Endodermal cell (in vitro differentiated cells): ENCODE data around the gene KRTAP5-9. TPM values are rescaled to one million over a fixed set of nuclear protein-coding genes. Genes with fewer than 3 reads are reported as not detected.
"Not testable (repeated sequence)": the region's sequence is repeated elsewhere in the genome, so short reads cannot be mapped to it uniquely, and the experiment has no call there.

ENCODE experiments used
- DNase-seq: peaks from one replicate; pipeline ENCODE4 v3.0.0-alpha.2; 2017
- H3K27ac ChIP-seq: 2 replicates; pipeline ENCODE4 v1.5.1; 2013; ENCODE audit warnings: mild to moderate bottlenecking, low read depth, low read length, moderate library complexity
- H3K27me3 ChIP-seq: 2 replicates; pipeline ENCODE4 v1.6.1; 2013; ENCODE audit warnings: mild to moderate bottlenecking, low read length, moderate library complexity; ENCODE audit not compliant: insufficient read depth, control insufficient read depth, poor library complexity, severe bottlenecking
- H3K36me3 ChIP-seq: 2 replicates; pipeline ENCODE4 v1.7.0; 2013; ENCODE audit warnings: mild to moderate bottlenecking, low read length, moderate library complexity; ENCODE audit not compliant: control insufficient read depth, insufficient read depth
- H3K4me1 ChIP-seq: one replicate; pipeline ENCODE4 v1.7.0; 2013; ENCODE audit warnings: low read length; ENCODE audit not compliant: control insufficient read depth, insufficient read depth
- H3K4me3 ChIP-seq: 2 replicates; pipeline ENCODE4 v1.5.1; 2013; ENCODE audit warnings: mild to moderate bottlenecking, low read length, moderate library complexity
- H3K9ac ChIP-seq: 2 replicates; pipeline ENCODE4 v1.6.1; 2013; ENCODE audit warnings: mild to moderate bottlenecking, low read length, moderate library complexity; ENCODE audit not compliant: poor library complexity, severe bottlenecking; ENCODE audit errors: extremely low read depth
- H3K9me3 ChIP-seq: 2 replicates; pipeline ENCODE4 v1.6.1; 2013; ENCODE audit warnings: mild to moderate bottlenecking, low read length, moderate library complexity; ENCODE audit not compliant: control insufficient read depth
- H3K27ac Mint-ChIP-seq: 2 replicates; pipeline ENCODE4 v1.8.0; 2020; ENCODE audit warnings: mixed read lengths
- H3K27me3 Mint-ChIP-seq: 2 replicates; pipeline ENCODE4 v1.8.0; 2021; ENCODE audit warnings: mild to moderate bottlenecking, mixed read lengths; ENCODE audit not compliant: insufficient read depth
- H3K36me3 Mint-ChIP-seq: 2 replicates; pipeline ENCODE4 v1.8.0; 2020; ENCODE audit warnings: low read depth, mixed read lengths
- H3K4me1 Mint-ChIP-seq: 2 replicates; pipeline ENCODE4 v1.8.0; 2020; ENCODE audit warnings: mixed read lengths
- H3K4me3 Mint-ChIP-seq: 2 replicates; pipeline ENCODE4 v1.8.0; 2020; ENCODE audit warnings: mild to moderate bottlenecking, moderate library complexity, mixed read lengths
- H3K9me3 Mint-ChIP-seq: 2 replicates; pipeline ENCODE4 v1.8.0; 2020; ENCODE audit warnings: mild to moderate bottlenecking, mixed read lengths
- CTCF ChIP-seq: fragments of 200-600 bp; sonication (generic); conservative IDR thresholded peaks from 2 replicates; pipeline ENCODE4 v1.5.0; 2021; ENCODE audit warnings: antibody characterized with exemption, mild to moderate bottlenecking
- WGBS, 2 experiments: methylation state at CpG; one replicate each; pipeline versions ENCODE4 v1.1.5 to v1.1.7; 2013; ENCODE audit warnings: missing lambda C conversion rate in 2 of 2, mixed read lengths in 1 of 2; ENCODE audit not compliant: insufficient coverage in 1 of 2, insufficient read length in 1 of 2; 5-methylcytosine and 5-hydroxymethylcytosine counted together
- total RNA-seq, 2 donors: library from RNA; stranded (reverse); fragmentation: NEBNext Ultra II Directional in 1 of 2; extraction: Animal tissue kit (Norgen Biotek cat#: 25700) in 1 of 2; gene quantifications; 2 replicates in 1 of 2; 3 replicates in 1 of 2; pipeline ENCODE4 v1.2.1, GENCODE V29; 2021

KRTAP5-9 gene
- total RNA-seq, 2 donors from 2014 or later, result 0.31 TPM; not detected in 1

GRCh38 chr11:71519546-71519945, 28.7 kb upstream of the KRTAP5-9 start:
- WGBS, 2 experiments, result 91 to 92% methylated on average over 7 to 10 of the region's 10 CpGs
- no peaks in the 10 kb centered on the region for H3K36me3 Mint-ChIP-seq
- no peak for TF ChIP-seq CTCF
- no peak overlapping the region for H3K4me3 ChIP-seq
- H3K9ac ChIP-seq, result no peak overlapping the region
- no peaks in the 10 kb centered on the region for H3K27me3 Mint-ChIP-seq
- H3K27ac ChIP-seq, result no peak overlapping the region
- no peaks in the 10 kb centered on the region for H3K9me3 ChIP-seq
- no peak for DNase-seq
- H3K4me1 ChIP-seq, result no peaks in the 10 kb centered on the region
- no peaks in the 10 kb centered on the region for H3K27me3 ChIP-seq
- no peak overlapping the region for H3K4me3 Mint-ChIP-seq
- no peaks in the 10 kb centered on the region for H3K4me1 Mint-ChIP-seq
- no peak overlapping the region for H3K27ac Mint-ChIP-seq
- no peaks in the 10 kb centered on the region for H3K36me3 ChIP-seq
- peaks cover 4% of the 10 kb centered on the region for H3K9me3 Mint-ChIP-seq

DNA sequence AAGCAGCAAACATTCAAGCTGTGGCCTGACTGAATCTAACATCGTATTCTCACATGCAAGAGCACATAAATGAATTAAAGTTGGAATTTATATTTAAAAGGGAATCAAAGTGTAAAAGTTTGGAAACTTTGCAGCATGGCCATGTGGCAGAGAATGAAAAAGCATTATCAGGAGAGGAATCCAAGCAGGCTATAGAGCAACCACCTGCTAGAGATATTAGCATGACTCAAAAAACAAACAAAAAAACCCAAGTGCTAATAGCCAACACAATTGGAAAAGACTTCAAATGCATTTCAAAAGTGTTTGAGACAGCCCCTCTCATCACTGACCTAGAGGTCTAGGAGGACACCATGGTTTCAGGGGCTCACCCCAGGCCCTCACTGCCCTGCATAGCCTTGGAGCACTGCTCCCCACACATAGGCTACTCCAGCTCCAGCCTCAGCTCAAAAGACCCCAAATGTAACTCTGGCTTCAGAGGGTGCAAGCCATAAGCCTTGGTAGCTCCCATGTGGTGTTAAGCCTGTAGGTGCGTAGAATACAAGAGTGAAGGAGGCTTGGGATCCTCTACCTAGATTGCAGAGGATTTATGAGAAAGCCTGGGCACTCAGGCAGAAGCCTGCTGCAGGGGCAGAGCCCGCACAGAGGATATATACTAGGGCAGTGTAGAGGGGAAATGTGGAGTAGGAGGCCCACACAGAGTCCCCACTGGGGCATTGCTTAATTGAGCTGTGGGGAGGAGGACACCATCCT, 22.9 kb upstream of the KRTAP5-9 start:
- H3K9me3 Mint-ChIP-seq, result no peaks in the 10 kb centered on the region
- H3K4me1 ChIP-seq, result no peaks in the 10 kb centered on the region
- no peaks in the 10 kb centered on the region for H3K27me3 ChIP-seq
- H3K27me3 Mint-ChIP-seq, result no peaks in the 10 kb centered on the region
- H3K4me3 Mint-ChIP-seq, result no peak overlapping the region
- H3K27ac Mint-ChIP-seq, result no peak overlapping the region
- no peak overlapping the region for H3K4me3 ChIP-seq
- no peaks in the 10 kb centered on the region for H3K9me3 ChIP-seq
- WGBS, 2 experiments, result 44 to 63% methylated on average over 2 to 3 of the region's 3 CpGs
- no peak for TF ChIP-seq CTCF
- no peak overlapping the region for H3K27ac ChIP-seq
- H3K36me3 ChIP-seq, result no peaks in the 10 kb centered on the region
- H3K9ac ChIP-seq, result no peak overlapping the region
- no peak for DNase-seq
- peaks cover 10% of the 10 kb centered on the region for H3K4me1 Mint-ChIP-seq
- H3K36me3 Mint-ChIP-seq, result no peaks in the 10 kb centered on the region

GRCh38 chr11:71525938-71526495, 22.2 kb upstream of the KRTAP5-9 start:
- H3K27ac ChIP-seq, result no peak overlapping the region
- Mint-ChIP-seq H3K4me3 (no peak overlapping the region), H3K27ac (no peak overlapping the region), H3K36me3 (no peaks in the 10 kb centered on the region), H3K9me3 (no peaks in the 10 kb centered on the region), H3K4me1 (peaks cover 10% of the 10 kb centered on the region), H3K27me3 (no peaks in the 10 kb centered on the region)
- H3K9ac ChIP-seq, result no peak overlapping the region
- H3K4me1 ChIP-seq, result no peaks in the 10 kb centered on the region
- no peaks in the 10 kb centered on the region for H3K9me3 ChIP-seq
- DNase-seq, result no peak
- no peak for TF ChIP-seq CTCF
- no peak overlapping the region for H3K4me3 ChIP-seq
- H3K27me3 ChIP-seq, result no peaks in the 10 kb centered on the region
- H3K36me3 ChIP-seq, result no peaks in the 10 kb centered on the region
- 88 to 100% methylated on average over 1 to 2 of the region's 2 CpGs for WGBS, 2 experiments

DNA sequence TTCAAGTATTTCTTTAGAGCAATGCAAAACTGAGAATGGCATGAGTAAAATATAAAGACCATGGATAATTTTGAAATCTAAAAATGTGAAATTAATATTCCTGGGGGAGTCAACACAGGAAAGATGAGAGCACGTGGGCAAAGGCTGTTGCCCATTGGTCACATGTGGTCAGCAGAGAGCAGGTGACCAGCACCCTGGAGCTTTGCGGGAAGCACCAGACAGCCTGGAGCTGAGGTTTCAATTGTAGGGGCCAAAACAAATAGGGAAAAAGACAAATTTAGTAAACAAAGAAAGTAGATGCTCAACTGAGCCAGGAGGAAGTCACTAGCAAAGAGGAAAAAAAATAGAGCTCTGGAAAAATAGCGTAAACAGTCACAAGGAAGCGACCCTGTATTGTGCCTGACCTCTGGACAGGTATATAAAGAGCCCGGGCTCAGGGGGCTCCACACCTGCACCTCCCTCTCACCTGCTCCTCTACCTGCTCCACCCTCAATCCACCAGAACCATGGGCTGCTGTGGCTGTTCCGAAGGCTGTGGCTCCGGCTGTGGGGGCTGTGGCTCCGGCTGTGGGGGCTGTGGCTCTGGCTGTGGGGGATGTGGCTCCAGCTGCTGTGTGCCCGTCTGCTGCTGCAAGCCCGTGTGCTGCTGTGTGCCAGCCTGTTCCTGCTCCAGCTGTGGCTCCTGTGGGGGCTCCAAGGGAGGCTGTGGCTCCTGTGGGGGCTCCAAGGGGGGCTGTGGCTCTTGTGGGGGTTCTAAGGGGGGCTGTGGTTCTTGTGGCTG, 21.2 kb upstream of the KRTAP5-9 start, which contains the start of gene KRTAP5-7:
Gene KRTAP5-7 (plus strand): TSS at position 472 of the 780 bp plus-strand sequence. CDS start 34 bp downstream, at position 506.
- H3K27ac ChIP-seq, H3K9ac ChIP-seq, H3K9me3 Mint-ChIP-seq, H3K4me1 ChIP-seq, H3K4me3 Mint-ChIP-seq, H3K36me3 Mint-ChIP-seq, H3K27me3 Mint-ChIP-seq, H3K27me3 ChIP-seq, H3K36me3 ChIP-seq, H3K4me3 ChIP-seq, H3K9me3 ChIP-seq: not testable (repeated sequence)
- Mint-ChIP-seq H3K4me1 (peaks cover 10% of the 10 kb centered on the region), H3K27ac (peak within 1 kb of the TSS; percentile 38)
- DNase-seq, result peak; percentile 14
- WGBS, 2 experiments, result 84 to 94% methylated on average over 2 to 10 of the region's 10 CpGs
